GM18519 (cell line): ENCODE measurements around the gene SKIL.
A peak's percentile ranks its signal among the peaks of the same experiment; 100 is the strongest.

Experiments
- ATAC-seq: cut with Tn5 transposase; IDR thresholded peaks from one replicate; pipeline ENCODE4 v1.9.1; 2021; ENCODE audit warnings: mild to moderate bottlenecking, moderate library complexity; ENCODE audit not compliant: unreplicated experiment, low FRiP score

The SKIL gene

GRCh38 chr3:170350515-170351413 is 6.8 kb upstream of the SKIL start:
- no peak for ATAC-seq

GRCh38 chr3:170352936-170353335 is 4.6 kb upstream of the SKIL start:
- ATAC-seq, result peak; percentile 23

- ATAC-seq, result no peak
Measured at GRCh38 chr3:170353485-170353884, 4.0 kb upstream of the SKIL start.

GRCh38 chr3:170354760-170355159 is 2.8 kb upstream of the SKIL start:
- no peak for ATAC-seq

GRCh38 chr3:170355738-170356595 is 1.5 kb upstream of the SKIL start:
- peak; percentile 11 for ATAC-seq

GRCh38 chr3:170356596-170357175 is 829 bp upstream of the SKIL start:
- peak; percentile 37 for ATAC-seq

GRCh38 chr3:170358042-170359010 is 811 bp downstream of the SKIL start:
- no peak for ATAC-seq

GRCh38 chr3:170359178-170359704 is 1.7 kb downstream of the SKIL start:
- no peak for ATAC-seq

GRCh38 chr3:170360466-170360865 is 3.0 kb downstream of the SKIL start:
- no peak for ATAC-seq

GRCh38 chr3:170360916-170361315 is 3.4 kb downstream of the SKIL start:
- ATAC-seq, result no peak

GRCh38 chr3:170361711-170362110 is 4.2 kb downstream of the SKIL start:
- no peak for ATAC-seq

GRCh38 chr3:170363471-170363994 is 6.0 kb downstream of the SKIL start:
- no peak for ATAC-seq

GRCh38 chr3:170364965-170365364 is 7.5 kb downstream of the SKIL start:
- ATAC-seq, result no peak

GRCh38 chr3:170367797-170368196 is 10.3 kb downstream of the SKIL start:
- no peak for ATAC-seq

- no peak for ATAC-seq
Measured at GRCh38 chr3:170368921-170369320, 11.4 kb downstream of the SKIL start.

- no peak for ATAC-seq
Measured at GRCh38 chr3:170372190-170372879, 14.8 kb downstream of the SKIL start.

GRCh38 chr3:170383567-170383966 is 26.1 kb downstream of the SKIL start:
- ATAC-seq, result no peak

- ATAC-seq, result no peak
Measured at GRCh38 chr3:170386468-170386867, 29.0 kb downstream of the SKIL start.

GRCh38 chr3:170387950-170388349 is 30.4 kb downstream of the SKIL start:
- no peak for ATAC-seq
